H9 (cell line): ENCODE measurements around the gene CARD19. TPM values are rescaled to one million over a fixed set of nuclear protein-coding genes. Genes with fewer than 3 reads are reported as not detected.

ENCODE experiments used
- DNase-seq: peaks from one replicate; pipeline ENCODE4 v3.0.0-alpha.2; 2017
- H2AFZ ChIP-seq: one replicate; pipeline ENCODE4 v1.6.1; 2013; ENCODE audit warnings: mild to moderate bottlenecking, low read length, control low read depth, moderate library complexity
- H2AK5ac ChIP-seq: 2 replicates; pipeline ENCODE4 v1.6.1; 2013; ENCODE audit warnings: low read length, control low read depth, mixed read lengths; ENCODE audit not compliant: insufficient read length
- H2BK120ac ChIP-seq: one replicate; pipeline ENCODE4 v1.6.1; 2013; ENCODE audit warnings: low read depth, mild to moderate bottlenecking, low read length, control low read depth, inconsistent platforms; ENCODE audit not compliant: poor library complexity, severe bottlenecking
- H2BK12ac ChIP-seq: 2 replicates; pipeline ENCODE4 v1.6.1; 2013; ENCODE audit warnings: low read length, control low read depth, mixed read lengths, low read depth; ENCODE audit not compliant: insufficient read length
- H2BK15ac ChIP-seq: 2 replicates; pipeline ENCODE4 v1.6.1; 2013; ENCODE audit warnings: low read depth, low read length, control low read depth
- H2BK20ac ChIP-seq: one replicate; pipeline ENCODE4 v1.6.1; 2013; ENCODE audit warnings: low read depth, mild to moderate bottlenecking, low read length, control low read depth, inconsistent platforms; ENCODE audit not compliant: poor library complexity, severe bottlenecking
- H2BK5ac ChIP-seq: 2 replicates; pipeline ENCODE4 v1.6.1; 2013; ENCODE audit warnings: low read length, control low read depth, mixed read lengths; ENCODE audit not compliant: insufficient read length
- H3K14ac ChIP-seq: 2 replicates; pipeline ENCODE4 v1.6.1; 2013; ENCODE audit warnings: low read length, control low read depth; ENCODE audit not compliant: insufficient read depth
- H3K18ac ChIP-seq: 2 replicates; pipeline ENCODE4 v1.6.1; 2013; ENCODE audit warnings: low read depth, mild to moderate bottlenecking, mixed read lengths, low read length, control low read depth; ENCODE audit not compliant: insufficient read length
- H3K23ac ChIP-seq: 2 replicates; pipeline ENCODE4 v1.6.1; 2013; ENCODE audit warnings: low read length, control low read depth, mixed read lengths, low read depth; ENCODE audit not compliant: insufficient read length
- H3K23me2 ChIP-seq: 2 replicates; pipeline ENCODE4 v1.6.1; 2013; ENCODE audit warnings: low read depth, mild to moderate bottlenecking, mixed read lengths, low read length, control low read depth; ENCODE audit not compliant: insufficient read length, poor library complexity, severe bottlenecking
- H3K27ac ChIP-seq: 2 replicates; pipeline ENCODE4 v1.5.1; 2013; ENCODE audit warnings: low read length, control low read depth, mixed read lengths, low read depth; ENCODE audit not compliant: insufficient read length
- H3K27me3 ChIP-seq: 2 replicates; pipeline ENCODE4 v1.6.1; 2013; ENCODE audit warnings: low read length, control low read depth, inconsistent platforms; ENCODE audit not compliant: insufficient read depth
- H3K4ac ChIP-seq: 2 replicates; pipeline ENCODE4 v1.6.1; 2013; ENCODE audit warnings: low read depth, mild to moderate bottlenecking, control low read depth, inconsistent platforms, low read length, moderate library complexity
- H3K4me1 ChIP-seq: 2 replicates; pipeline ENCODE4 v1.6.1; 2013; ENCODE audit warnings: low read length, control low read depth, inconsistent platforms; ENCODE audit not compliant: insufficient read depth
- H3K4me2 ChIP-seq: 2 replicates; pipeline ENCODE4 v1.6.1; 2013; ENCODE audit warnings: low read length, control low read depth, mixed read lengths; ENCODE audit not compliant: insufficient read length, insufficient read depth
- H3K56ac ChIP-seq: 2 replicates; pipeline ENCODE4 v1.6.1; 2013; ENCODE audit warnings: low read depth, mild to moderate bottlenecking, mixed read lengths, low read length, control low read depth; ENCODE audit not compliant: insufficient read length
- H3K79me1 ChIP-seq: 2 replicates; pipeline ENCODE4 v1.6.1; 2013; ENCODE audit warnings: low read depth, mild to moderate bottlenecking, moderate library complexity, low read length, control low read depth, inconsistent platforms; ENCODE audit not compliant: insufficient read depth, poor library complexity, severe bottlenecking
- H3K79me2 ChIP-seq: 2 replicates; pipeline ENCODE4 v1.6.1; 2013; ENCODE audit warnings: low read length, control low read depth, inconsistent platforms; ENCODE audit not compliant: insufficient read depth
- H3K9ac ChIP-seq: 2 replicates; pipeline ENCODE4 v1.6.1; 2013; ENCODE audit warnings: low read length, control low read depth, mixed read lengths; ENCODE audit not compliant: insufficient read length; ENCODE audit errors: extremely low read depth
- H3K9me3 ChIP-seq: one replicate; pipeline ENCODE4 v1.6.1; 2013; ENCODE audit warnings: low read depth, low read length, inconsistent platforms; ENCODE audit not compliant: control insufficient read depth
- H3T11ph ChIP-seq: one replicate; pipeline ENCODE4 v1.6.1; 2013; ENCODE audit warnings: mild to moderate bottlenecking, low read length, control low read depth, inconsistent platforms
- H4K20me1 ChIP-seq: one replicate; pipeline ENCODE4 v1.6.1; 2013; ENCODE audit not compliant: control insufficient read depth, insufficient read length, insufficient read depth
- H4K5ac ChIP-seq: 2 replicates; pipeline ENCODE4 v1.6.1; 2013; ENCODE audit warnings: low read depth, mild to moderate bottlenecking, mixed read lengths, low read length, control low read depth; ENCODE audit not compliant: insufficient read length
- H4K8ac ChIP-seq: replicated peaks from 2 replicates; pipeline ENCODE4 v1.6.1; 2013; ENCODE audit warnings: low read length, control low read depth, mixed read lengths, low read depth; ENCODE audit not compliant: insufficient read length
- H4K91ac ChIP-seq: 2 replicates; pipeline ENCODE4 v1.6.1; 2013; ENCODE audit warnings: low read depth, mild to moderate bottlenecking, moderate library complexity, mixed read lengths, low read length, control low read depth; ENCODE audit not compliant: insufficient read length
- H3K27ac Mint-ChIP-seq, 3 experiments: 2 replicates in 2 of 3; 3 replicates in 1 of 3; pipeline ENCODE4 v1.8.0; 2020 to 2021; ENCODE audit warnings: mixed read lengths in 3 of 3, mild to moderate bottlenecking in 1 of 3, moderate library complexity in 1 of 3
- H3K27me3 Mint-ChIP-seq: 2 replicates; pipeline ENCODE4 v1.8.0; 2021; ENCODE audit warnings: low read depth, mild to moderate bottlenecking, moderate library complexity, mixed read lengths
- H3K36me3 Mint-ChIP-seq, 3 experiments: 2 replicates in 2 of 3; 3 replicates in 1 of 3; pipeline ENCODE4 v1.8.0; 2020 to 2021; ENCODE audit warnings: low read depth in 3 of 3, mixed read lengths in 3 of 3; ENCODE audit not compliant: insufficient read depth in 1 of 3
- H3K4me1 Mint-ChIP-seq, 2 experiments: 2 replicates each; pipeline ENCODE4 v1.8.0; 2020; ENCODE audit warnings: mixed read lengths in 2 of 2
- H3K4me3 Mint-ChIP-seq, 2 experiments: 2 replicates in 1 of 2; 3 replicates in 1 of 2; pipeline ENCODE4 v1.8.0; 2020 to 2021; ENCODE audit warnings: mild to moderate bottlenecking in 2 of 2, mixed read lengths in 2 of 2, moderate library complexity in 1 of 2
- H3K9me3 Mint-ChIP-seq, 2 experiments: 2 replicates in 1 of 2; 3 replicates in 1 of 2; pipeline ENCODE4 v1.8.0; 2020; ENCODE audit warnings: mild to moderate bottlenecking in 2 of 2, mixed read lengths in 2 of 2, moderate library complexity in 1 of 2
- WGBS: extraction: QIAGEN DNeasy Blood & Tissue Kit; methylation state at CpG from one replicate; pipeline ENCODE4 v1.1.7; 2013; ENCODE audit warnings: missing lambda C conversion rate, low lambda C conversion rate, mixed read lengths; ENCODE audit not compliant: insufficient read length; ENCODE audit errors: extremely low coverage; 5-methylcytosine and 5-hydroxymethylcytosine counted together
- total RNA-seq: library from RNA; stranded (reverse); gene quantifications from 2 replicates; pipeline ENCODE4 v1.2.1, GENCODE V29; 2021
- TF ChIP-seq, protein P1 (sequence below): fragments of 200-600 bp; sonication (generic); conservative IDR thresholded peaks from 3 replicates; pipeline ENCODE4 v1.8.0; 2021; ENCODE audit warnings: antibody characterized with exemption, mild to moderate bottlenecking

Gene CARD19
- total RNA-seq, 1 experiment from 2014 or later = 21.4 TPM

DNA sequence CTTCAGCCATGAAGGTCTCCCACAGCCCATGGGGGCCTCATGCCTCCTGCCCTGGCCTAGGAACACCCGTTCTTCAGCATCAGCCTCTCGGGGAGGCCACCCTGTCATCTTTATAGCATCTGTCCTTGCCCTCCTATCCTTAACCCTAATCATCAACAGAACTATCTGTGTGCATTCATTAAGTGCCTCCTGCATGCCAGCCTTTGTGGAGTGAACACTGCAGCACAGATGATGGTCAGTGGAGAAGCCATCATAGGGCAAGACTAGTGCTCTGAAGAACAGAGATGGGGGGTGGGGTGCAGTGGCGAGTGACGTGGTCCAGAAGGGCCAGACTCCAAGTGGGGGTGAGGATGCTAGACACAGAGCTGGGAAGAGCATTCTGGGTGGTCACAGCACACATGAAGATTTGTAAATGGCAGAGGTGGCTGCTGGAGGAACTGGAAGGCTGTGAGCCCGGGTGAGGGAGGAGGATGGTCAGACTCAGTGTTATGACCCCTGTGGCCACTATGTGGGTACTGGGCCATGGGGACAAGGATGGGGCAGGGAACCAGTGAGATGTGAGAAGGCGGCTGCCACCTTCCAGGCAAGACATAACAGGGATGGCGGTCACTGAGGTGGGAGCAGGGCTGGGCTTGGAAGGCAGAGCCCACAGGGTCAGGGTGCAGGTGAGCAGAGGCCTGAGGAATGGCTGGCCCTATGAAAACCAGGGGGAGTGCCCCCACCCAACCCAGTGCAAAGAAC, 3.6 kb upstream of the CARD19 start:
- no CpG with 5 or more reads among the region's 7 CpGs for WGBS
- DNase-seq = peak; percentile 19
- H3K79me2 ChIP-seq = no peaks in the 10 kb centered on the region
- no peak overlapping the region for H2AFZ ChIP-seq
- Mint-ChIP-seq H3K27me3 (peaks cover 2% of the 10 kb centered on the region), H3K27ac (no peak overlapping the region), H3K4me3 (no peak overlapping the region), H3K36me3 (peaks cover 0 to 4% (median 0%) of the 10 kb centered on the region in 3 experiments; a peak in 1 of 7 replicates), H3K4me1 (peaks cover 17 to 18% of the 10 kb centered on the region in 2 experiments), H3K9me3 (no peaks in the 10 kb centered on the region; a peak in 1 of 5 replicates)
- H4K91ac ChIP-seq = no peak overlapping the region
- no peak overlapping the region for H3K4me2 ChIP-seq
- no peak overlapping the region for H3K23ac ChIP-seq
- no peak overlapping the region for H3K18ac ChIP-seq
- H3K27me3 ChIP-seq = no peaks in the 10 kb centered on the region
- H2BK15ac ChIP-seq = no peak overlapping the region
- H2BK20ac ChIP-seq = no peak overlapping the region
- TF ChIP-seq, protein P1, sequence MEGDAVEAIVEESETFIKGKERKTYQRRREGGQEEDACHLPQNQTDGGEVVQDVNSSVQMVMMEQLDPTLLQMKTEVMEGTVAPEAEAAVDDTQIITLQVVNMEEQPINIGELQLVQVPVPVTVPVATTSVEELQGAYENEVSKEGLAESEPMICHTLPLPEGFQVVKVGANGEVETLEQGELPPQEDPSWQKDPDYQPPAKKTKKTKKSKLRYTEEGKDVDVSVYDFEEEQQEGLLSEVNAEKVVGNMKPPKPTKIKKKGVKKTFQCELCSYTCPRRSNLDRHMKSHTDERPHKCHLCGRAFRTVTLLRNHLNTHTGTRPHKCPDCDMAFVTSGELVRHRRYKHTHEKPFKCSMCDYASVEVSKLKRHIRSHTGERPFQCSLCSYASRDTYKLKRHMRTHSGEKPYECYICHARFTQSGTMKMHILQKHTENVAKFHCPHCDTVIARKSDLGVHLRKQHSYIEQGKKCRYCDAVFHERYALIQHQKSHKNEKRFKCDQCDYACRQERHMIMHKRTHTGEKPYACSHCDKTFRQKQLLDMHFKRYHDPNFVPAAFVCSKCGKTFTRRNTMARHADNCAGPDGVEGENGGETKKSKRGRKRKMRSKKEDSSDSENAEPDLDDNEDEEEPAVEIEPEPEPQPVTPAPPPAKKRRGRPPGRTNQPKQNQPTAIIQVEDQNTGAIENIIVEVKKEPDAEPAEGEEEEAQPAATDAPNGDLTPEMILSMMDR = no peak
- H3K23me2 ChIP-seq = peaks cover 9% of the 10 kb centered on the region
- no peak overlapping the region for H4K8ac ChIP-seq
- H3K9ac ChIP-seq = no peak overlapping the region
- H3K14ac ChIP-seq = no peak overlapping the region; the same call in 1 of the 2 replicates
- H3K4me1 ChIP-seq = no peaks in the 10 kb centered on the region; the same call in 1 of the 2 replicates
- peaks cover 3% of the 10 kb centered on the region for H4K20me1 ChIP-seq
- no peak overlapping the region for H2BK120ac ChIP-seq
- H4K5ac ChIP-seq = no peak overlapping the region
- no peak overlapping the region for H3K56ac ChIP-seq
- no peak overlapping the region for H2BK12ac ChIP-seq
- H3T11ph ChIP-seq = no peak overlapping the region
- H3K4ac ChIP-seq = no peak overlapping the region
- no peak overlapping the region for H3K27ac ChIP-seq
- no peak overlapping the region for H2BK5ac ChIP-seq
- H3K9me3 ChIP-seq = no peaks in the 10 kb centered on the region
- no peak overlapping the region for H2AK5ac ChIP-seq
- H3K79me1 ChIP-seq = no peaks in the 10 kb centered on the region
